Fibroblast of lung (primary cell): ENCODE measurements around the gene ADGRB3. TPM values are rescaled to one million over a fixed set of nuclear protein-coding genes. Genes with fewer than 3 reads are reported as not detected.

Experiments used
- DNase-seq, 2 donors: peaks; one replicate each; pipeline versions ENCODE4 v3.0.0 to v3.0.0-alpha.2; 2010; ENCODE audit warnings: low read depth in 2 of 2
- H2AFZ ChIP-seq: 2 replicates; pipeline ENCODE4 v1.5.1; 2012; ENCODE audit warnings: low read length, control low read depth, inconsistent platforms
- H3K27ac ChIP-seq: 2 replicates; pipeline ENCODE4 v1.5.1; 2011; ENCODE audit warnings: low read length, control low read depth; ENCODE audit not compliant: insufficient read depth
- H3K27me3 ChIP-seq: 2 replicates; pipeline ENCODE4 v1.5.1; 2011; ENCODE audit warnings: mild to moderate bottlenecking, low read length; ENCODE audit not compliant: control insufficient read depth, insufficient read depth
- H3K36me3 ChIP-seq: 2 replicates; pipeline ENCODE4 v1.5.1; 2011; ENCODE audit warnings: low read length; ENCODE audit not compliant: control insufficient read depth, insufficient read depth
- H3K4me1 ChIP-seq: 2 replicates; pipeline ENCODE4 v1.5.1; 2011; ENCODE audit warnings: low read length; ENCODE audit not compliant: control insufficient read depth, insufficient read depth; ENCODE audit errors: extremely low read depth
- H3K4me2 ChIP-seq: 2 replicates; pipeline ENCODE4 v1.5.1; 2011; ENCODE audit warnings: low read length, control low read depth; ENCODE audit not compliant: insufficient read depth; ENCODE audit errors: extremely low read depth
- H3K4me3 ChIP-seq, 4 experiments: fragments of 200-600 bp in 1 of 4; sonication (generic) in 1 of 4; replicated peaks in 1 of 4; 2 replicates each; pipeline ENCODE4 v1.5.1; 2011 to 2016; ENCODE audit warnings: low read length in 4 of 4, low read depth in 3 of 4, mild to moderate bottlenecking in 3 of 4, control low read depth in 2 of 4, inconsistent platforms in 1 of 4, mixed read lengths in 1 of 4; ENCODE audit not compliant: insufficient read depth in 1 of 4; ENCODE audit errors: control extremely low read depth in 1 of 4
- H3K79me2 ChIP-seq: 2 replicates; pipeline ENCODE4 v1.5.1; 2012; ENCODE audit warnings: mild to moderate bottlenecking, low read length, inconsistent platforms; ENCODE audit not compliant: control insufficient read depth, insufficient read depth
- H3K9ac ChIP-seq: 2 replicates; pipeline ENCODE4 v1.5.1; 2011; ENCODE audit warnings: mild to moderate bottlenecking, low read length, control low read depth; ENCODE audit not compliant: insufficient read depth
- H3K9me3 ChIP-seq: 2 replicates; pipeline ENCODE4 v1.5.1; 2012; ENCODE audit warnings: low read depth, low read length; ENCODE audit not compliant: control insufficient read depth, insufficient read depth
- H4K20me1 ChIP-seq: 2 replicates; pipeline ENCODE4 v1.5.1; 2011; ENCODE audit warnings: low read length; ENCODE audit not compliant: control insufficient read depth, insufficient read depth; ENCODE audit errors: extremely low read depth
- CTCF ChIP-seq, 2 donors: IDR thresholded peaks in 1 of 2; conservative IDR thresholded peaks in 1 of 2; 1 replicate in 1 of 2; 2 replicates in 1 of 2; pipeline ENCODE4 v1.5.1; 2011 to 2012; ENCODE audit warnings: low read length in 2 of 2, control low read depth in 1 of 2, inconsistent platforms in 1 of 2, low read depth in 1 of 2, mild to moderate bottlenecking in 1 of 2
- EZH2 ChIP-seq: IDR thresholded peaks from 2 replicates; pipeline ENCODE4 v1.5.1; 2012; ENCODE audit warnings: low read length, control low read depth, mild to moderate bottlenecking; ENCODE audit errors: missing control alignments
- polyA plus RNA-seq, 2 donors: library from polyadenylated mRNA; depleted of rRNA in 1 of 2; stranded (reverse) in 1 of 2; unstranded in 1 of 2; fragments of >200 nt; gene quantifications; 2 replicates each; pipeline ENCODE4 v1.2.1, GENCODE V29; 2011 to 2012; ENCODE audit warnings: missing spikeins in 1 of 2
- total RNA-seq: library from RNA; depleted of rRNA; stranded (reverse); fragments of >200 nt; gene quantifications from 2 replicates; pipeline ENCODE4 v1.2.1, GENCODE V29; 2014

The ADGRB3 gene
- total and polyA plus RNA-seq, 2 donors (not counting 1 experiment from before 2014, with no cell fraction given), result 0.33 TPM; not detected in 1

GRCh38 chr6:69390125-69390524, 755.0 kb downstream of the ADGRB3 start:
- no peak for TF ChIP-seq CTCF (conservative IDR thresholded peaks at IDR 0.05 in 1 of 2, IDR thresholded peaks at IDR 0.05 in 1 of 2; ENCODE audit: low read depth in 1 of 2, low read length in 2 of 2)
- no peak for TF ChIP-seq EZH2
- Histone ChIP-seq H3K9ac (no peak overlapping the region), H3K4me2 (no peak overlapping the region)

GRCh38 chr6:69391106-69391505, 756.0 kb downstream of the ADGRB3 start:
- Histone ChIP-seq H4K20me1 (no peaks in the 10 kb centered on the region), H2AFZ (no peak overlapping the region), H3K79me2 (no peaks in the 10 kb centered on the region), H3K9me3 (no peaks in the 10 kb centered on the region), H3K9ac (no peak overlapping the region), H3K4me3 (no peak overlapping the region), H3K27ac (no peak overlapping the region), H3K4me2 (no peak overlapping the region), H3K36me3 (no peaks in the 10 kb centered on the region), H3K27me3 (no peaks in the 10 kb centered on the region), H3K4me1 (no peaks in the 10 kb centered on the region)
- no peak for TF ChIP-seq CTCF (conservative IDR thresholded peaks at IDR 0.05 in 1 of 2, IDR thresholded peaks at IDR 0.05 in 1 of 2; ENCODE audit: low read depth in 1 of 2, low read length in 2 of 2)
- TF ChIP-seq EZH2, result no peak
- peak in 1 of 2 donors; percentile 8 for DNase-seq

More at GRCh38 chr6:69390125-69390524, 755.0 kb downstream of the ADGRB3 start:
- Histone ChIP-seq H2AFZ (no peak overlapping the region), H3K36me3 (no peaks in the 10 kb centered on the region), H3K4me3 (no peak overlapping the region), H3K9me3 (no peaks in the 10 kb centered on the region), H3K27me3 (no peaks in the 10 kb centered on the region), H3K79me2 (no peaks in the 10 kb centered on the region), H4K20me1 (no peaks in the 10 kb centered on the region), H3K4me1 (no peaks in the 10 kb centered on the region), H3K27ac (no peak overlapping the region)
- DNase-seq, result peak in 1 of 2 donors; percentile 6

GRCh38 chr6:69392745-69393144, 757.7 kb downstream of the ADGRB3 start:
- Histone ChIP-seq H3K4me2 (no peak overlapping the region), H3K36me3 (no peaks in the 10 kb centered on the region), H3K27ac (no peak overlapping the region), H3K4me3 (no peak overlapping the region), H2AFZ (no peak overlapping the region), H4K20me1 (no peaks in the 10 kb centered on the region), H3K9me3 (no peaks in the 10 kb centered on the region), H3K27me3 (no peaks in the 10 kb centered on the region), H3K79me2 (no peaks in the 10 kb centered on the region), H3K9ac (no peak overlapping the region), H3K4me1 (no peaks in the 10 kb centered on the region)
- no peak for DNase-seq
- TF ChIP-seq EZH2 (no peak), CTCF (conservative IDR thresholded peaks at IDR 0.05 in 1 of 2, IDR thresholded peaks at IDR 0.05 in 1 of 2; ENCODE audit: low read depth in 1 of 2, low read length in 2 of 2) (no peak)
